H1 (cell line): Measurements from ENCODE around the gene ASL. TPM values are rescaled to one million over a fixed set of nuclear protein-coding genes. Genes with fewer than 3 reads are reported as not detected.

Experiments used
- CHD7 ChIP-seq: fragments of 300-600 bp; sonication (generic); IDR thresholded peaks from 2 replicates; pipeline ENCODE4 v1.7.1; 2012; ENCODE audit warnings: low read length, moderate library complexity, mild to moderate bottlenecking, inconsistent platforms; ENCODE audit not compliant: insufficient replicate concordance
- polyA plus RNA-seq, 7 experiments: library from polyadenylated mRNA; depleted of rRNA in 3 of 7; stranded (reverse) in 5 of 7; unstranded in 2 of 7; fragments of >200 nt in 5 of 7; fragments of 200-250 nt in 2 of 7; gene quantifications; 1 replicate in 5 of 7; 2 replicates in 1 of 7; 4 replicates in 1 of 7; pipeline versions ENCODE4 v1.2.1 to v1.2.3, GENCODE V29; 2011 to 2013; ENCODE audit warnings: missing spikeins in 2 of 7, mixed read lengths in 2 of 7
- total RNA-seq: library from RNA; stranded (reverse); fragmentation: NEBNext Ultra II Directional; extraction: Animal tissue kit (Norgen Biotek cat#: 25700); gene quantifications from 2 replicates; pipeline ENCODE4 v1.2.1, GENCODE V29; 2021

The ASL gene
- total and polyA plus RNA-seq, 2 of the 8 experiments (the other 6 are each of a cell fraction or from before 2014, with no cell fraction given), result 23.3 to 35.3 TPM

- TF ChIP-seq CHD7, result no peak
- TF ChIP-seq, all 59 proteins: peak for 0
Measured at GRCh38 chr7:66099232-66099550, 23.6 kb downstream of the ASL start (continued).
